ENCODE results near the gene GSN. TPM values are rescaled to one million over a fixed set of nuclear protein-coding genes. Genes with fewer than 3 reads are reported as not detected.
"Not testable (repeated sequence)": the region's sequence is repeated elsewhere in the genome, so short reads cannot be mapped to it uniquely, and the experiment has no call there.

Gene GSN
- total RNA-seq, 1 experiment from 2014 or later = 100 TPM

- H3K9me3 Mint-ChIP-seq (ENCODE audit: unreplicated experiment) = no peaks in the 10 kb centered on the region
These were observed 20.7 kb downstream of the GSN start for GRCh38 chr9:121288673-121289025.

GRCh38 chr9:121289026-121289771 lies 21.2 kb downstream of the GSN start:
- POLR2A ChIA-PET = interaction anchor here (0.9 to 1.5 kb wide), 2 partner anchors 21 to 31 kb away, joined by 3 read pairs; partner anchors contain the start of gene GSN
- CTCF ChIA-PET = interaction anchor here (0.5 to 1.3 kb wide), 3 partner anchors 11 to 87 kb away, joined by 3 to 11 read pairs (median 5); partner anchors contain the start of gene GSN
- H3K9me3 Mint-ChIP-seq (ENCODE audit: unreplicated experiment) = no peaks in the 10 kb centered on the region
- H3K36me3 Mint-ChIP-seq (ENCODE audit: insufficient read depth, unreplicated experiment) = peaks cover 7% of the 10 kb centered on the region
- TF ChIP-seq, protein P1, sequence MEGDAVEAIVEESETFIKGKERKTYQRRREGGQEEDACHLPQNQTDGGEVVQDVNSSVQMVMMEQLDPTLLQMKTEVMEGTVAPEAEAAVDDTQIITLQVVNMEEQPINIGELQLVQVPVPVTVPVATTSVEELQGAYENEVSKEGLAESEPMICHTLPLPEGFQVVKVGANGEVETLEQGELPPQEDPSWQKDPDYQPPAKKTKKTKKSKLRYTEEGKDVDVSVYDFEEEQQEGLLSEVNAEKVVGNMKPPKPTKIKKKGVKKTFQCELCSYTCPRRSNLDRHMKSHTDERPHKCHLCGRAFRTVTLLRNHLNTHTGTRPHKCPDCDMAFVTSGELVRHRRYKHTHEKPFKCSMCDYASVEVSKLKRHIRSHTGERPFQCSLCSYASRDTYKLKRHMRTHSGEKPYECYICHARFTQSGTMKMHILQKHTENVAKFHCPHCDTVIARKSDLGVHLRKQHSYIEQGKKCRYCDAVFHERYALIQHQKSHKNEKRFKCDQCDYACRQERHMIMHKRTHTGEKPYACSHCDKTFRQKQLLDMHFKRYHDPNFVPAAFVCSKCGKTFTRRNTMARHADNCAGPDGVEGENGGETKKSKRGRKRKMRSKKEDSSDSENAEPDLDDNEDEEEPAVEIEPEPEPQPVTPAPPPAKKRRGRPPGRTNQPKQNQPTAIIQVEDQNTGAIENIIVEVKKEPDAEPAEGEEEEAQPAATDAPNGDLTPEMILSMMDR (IDR thresholded peaks at IDR 0.05; ENCODE audit: insufficient read depth in 1 of 2, low read depth in 1 of 2, low read length in 1 of 2, severe bottlenecking in 1 of 2, unreplicated experiment in 1 of 2) = no peak
- Histone ChIP-seq H3K27me3 (replicated peaks; ENCODE audit: control insufficient read depth, insufficient read depth, low read length) (no peaks in the 10 kb centered on the region), H3K36me3 (ENCODE audit: control insufficient read depth, insufficient read depth, low read length) (peaks cover 1% of the 10 kb centered on the region; the same call in 1 of the 2 replicates), H3K4me3 (ENCODE audit: low read depth, low read length) (no peak overlapping the region), H3K4me1 (peaks cover 48% of the 10 kb centered on the region), H3K9me3 (no peaks in the 10 kb centered on the region)
- peaks cover 39% of the 10 kb centered on the region for H3K4me1 Mint-ChIP-seq (ENCODE audit: low read depth, unreplicated experiment)
- intact Hi-C loops (cut with micrococcal nuclease; ENCODE audit: unreplicated experiment) = loop anchor here (1.0 kb wide), 1 partner anchor 9 kb away; no protein-coding TSS in a partner anchor
- H3K4me3 Mint-ChIP-seq (ENCODE audit: unreplicated experiment) = peak overlapping the region; percentile 28
- no peaks in the 10 kb centered on the region for H3K27me3 Mint-ChIP-seq (ENCODE audit: insufficient read depth, unreplicated experiment)
- H3K27ac Mint-ChIP-seq (ENCODE audit: unreplicated experiment) = peak overlapping the region; percentile 99
- BruUV-seq (replicated peaks) = no TSS peak
- peak; percentile 73 to 86 for DNase-seq

More at GRCh38 chr9:121288673-121289025, 20.7 kb downstream of the GSN start:
- CTCF ChIA-PET = interaction anchor here (0.5 to 1.3 kb wide), 3 partner anchors 10 to 87 kb away, joined by 3 to 11 read pairs (median 5); partner anchors contain the start of gene GSN
- no TSS peak for BruUV-seq (replicated peaks)
- Histone ChIP-seq H3K36me3 (ENCODE audit: control insufficient read depth, insufficient read depth, low read length) (peaks cover 1% of the 10 kb centered on the region; the same call in 1 of the 2 replicates), H3K4me3 (ENCODE audit: low read depth, low read length) (no peak overlapping the region), H3K9me3 (no peaks in the 10 kb centered on the region), H3K27me3 (replicated peaks; ENCODE audit: control insufficient read depth, insufficient read depth, low read length) (no peaks in the 10 kb centered on the region), H3K4me1 (peaks cover 48% of the 10 kb centered on the region)
- DNase-seq = no peak
- peaks cover 7% of the 10 kb centered on the region for H3K36me3 Mint-ChIP-seq (ENCODE audit: insufficient read depth, unreplicated experiment)
- intact Hi-C loops (cut with micrococcal nuclease; ENCODE audit: unreplicated experiment) = loop anchor here (1.0 kb wide), 1 partner anchor 10 kb away; no protein-coding TSS in a partner anchor
- TF ChIP-seq, protein P1 (IDR thresholded peaks at IDR 0.05; ENCODE audit: insufficient read depth in 1 of 2, low read depth in 1 of 2, low read length in 1 of 2, severe bottlenecking in 1 of 2, unreplicated experiment in 1 of 2) = no peak
- H3K4me3 Mint-ChIP-seq (ENCODE audit: unreplicated experiment) = peak overlapping the region; percentile 28
- no peaks in the 10 kb centered on the region for H3K27me3 Mint-ChIP-seq (ENCODE audit: insufficient read depth, unreplicated experiment)
- H3K4me1 Mint-ChIP-seq (ENCODE audit: low read depth, unreplicated experiment) = peaks cover 45% of the 10 kb centered on the region
- POLR2A ChIA-PET = interaction anchor here (0.6 to 1.5 kb wide), 3 partner anchors 20 to 526 kb away, joined by 3 read pairs; partner anchors contain the start of gene GSN
- H3K27ac Mint-ChIP-seq (ENCODE audit: unreplicated experiment) = peak overlapping the region; percentile 99

DNA sequence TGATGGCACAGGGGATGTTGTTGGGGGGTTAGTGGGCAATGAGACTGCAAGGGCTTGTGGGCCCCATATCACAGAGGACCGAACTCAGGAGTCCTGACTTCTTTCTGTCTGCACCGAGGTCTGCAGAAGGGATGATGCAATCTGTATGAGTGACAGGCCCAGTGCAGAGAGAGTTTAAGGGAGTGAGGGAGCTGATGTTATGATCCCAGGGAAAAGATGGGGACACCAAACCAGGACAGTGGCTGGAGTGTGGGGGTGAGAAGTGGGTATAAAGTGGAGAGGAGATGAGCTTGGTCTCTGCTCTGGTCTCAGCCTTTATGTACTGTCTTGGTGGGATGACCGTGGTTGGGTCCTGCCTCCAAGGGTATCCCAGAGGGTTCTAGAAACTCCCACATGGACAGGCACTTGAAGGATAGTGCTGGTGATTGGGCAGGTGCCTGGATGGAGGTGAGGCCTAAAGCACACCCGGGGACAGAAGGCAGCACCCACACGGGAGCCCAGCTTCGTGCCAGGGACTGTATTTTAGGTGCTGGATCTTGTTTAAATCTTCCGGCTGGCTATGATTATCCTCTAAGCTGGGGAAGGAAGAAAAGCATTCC lies 21.9 kb downstream of the GSN start:
- TF ChIP-seq, protein P1 (IDR thresholded peaks at IDR 0.05; ENCODE audit: insufficient read depth in 1 of 2, low read depth in 1 of 2, low read length in 1 of 2, severe bottlenecking in 1 of 2, unreplicated experiment in 1 of 2) = no peak
- no peaks in the 10 kb centered on the region for H3K27me3 Mint-ChIP-seq (ENCODE audit: insufficient read depth, unreplicated experiment)
- H3K4me3 ChIP-seq (ENCODE audit: low read depth, low read length) = no peak overlapping the region
- peak in 1 of 2 experiments; percentile 14 for DNase-seq
- H3K4me1 Mint-ChIP-seq (ENCODE audit: low read depth, unreplicated experiment) = peaks cover 34% of the 10 kb centered on the region
- H3K36me3 Mint-ChIP-seq (ENCODE audit: insufficient read depth, unreplicated experiment) = peaks cover 7% of the 10 kb centered on the region
- H3K27ac Mint-ChIP-seq (ENCODE audit: unreplicated experiment) = peak overlapping the region; percentile 99
- BruUV-seq (replicated peaks) = no TSS peak
- H3K4me3 Mint-ChIP-seq (ENCODE audit: unreplicated experiment) = peak overlapping the region; percentile 28
- no peaks in the 10 kb centered on the region for H3K9me3 ChIP-seq
- no peaks in the 10 kb centered on the region for H3K27me3 ChIP-seq (replicated peaks; ENCODE audit: control insufficient read depth, insufficient read depth, low read length)
- ChIA-PET CTCF (interaction anchor here (1.1 to 1.3 kb wide), 2 partner anchors 12 to 22 kb away, joined by 5 to 11 read pairs; partner anchors contain the start of gene GSN), POLR2A (interaction anchor here (0.6 to 1.5 kb wide), 3 partner anchors 9 to 30 kb away, joined by 3 to 4 read pairs (median 3); partner anchors contain the start of gene GSN)
- intact Hi-C loops (cut with micrococcal nuclease; ENCODE audit: unreplicated experiment) = loop anchor here (1.0 kb wide), 1 partner anchor 8 kb away; no protein-coding TSS in a partner anchor
- H3K36me3 ChIP-seq (ENCODE audit: control insufficient read depth, insufficient read depth, low read length) = no peaks in the 10 kb centered on the region; the same call in 1 of the 2 replicates
- H3K9me3 Mint-ChIP-seq (ENCODE audit: unreplicated experiment) = no peaks in the 10 kb centered on the region
- H3K4me1 ChIP-seq = peaks cover 47% of the 10 kb centered on the region

DNA sequence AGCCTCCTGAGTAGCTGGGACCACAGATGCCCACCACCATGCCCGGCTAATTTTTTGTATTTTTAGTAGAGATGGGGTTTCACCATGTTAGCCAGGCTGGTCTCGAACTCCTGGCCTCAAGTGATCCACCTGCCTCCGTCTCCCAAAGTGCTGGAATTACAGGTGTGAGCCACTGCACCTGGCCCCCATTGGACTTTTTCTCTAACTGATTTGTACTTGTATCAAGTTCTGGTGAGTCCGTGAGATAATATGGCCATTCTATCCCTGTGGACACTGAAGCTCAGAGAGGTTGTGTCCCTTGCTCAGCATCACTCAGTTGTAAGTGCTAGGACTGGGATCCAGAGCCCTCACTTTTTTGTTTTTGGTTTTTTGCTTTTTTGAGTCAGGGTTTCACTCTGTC lies 23.6 kb downstream of the GSN start:
- BruUV-seq (replicated peaks); POLR2A ChIA-PET; H3K27ac Mint-ChIP-seq (ENCODE audit: unreplicated experiment); intact Hi-C loops (cut with micrococcal nuclease; ENCODE audit: unreplicated experiment); H3K4me3 Mint-ChIP-seq (ENCODE audit: unreplicated experiment); H3K27me3 ChIP-seq (replicated peaks; ENCODE audit: control insufficient read depth, insufficient read depth, low read length); DNase-seq; H3K9me3 ChIP-seq; H3K36me3 Mint-ChIP-seq (ENCODE audit: insufficient read depth, unreplicated experiment); H3K36me3 ChIP-seq (ENCODE audit: control insufficient read depth, insufficient read depth, low read length); H3K4me3 ChIP-seq (ENCODE audit: low read depth, low read length); H3K27me3 Mint-ChIP-seq (ENCODE audit: insufficient read depth, unreplicated experiment); H3K9me3 Mint-ChIP-seq (ENCODE audit: unreplicated experiment); CTCF ChIA-PET: not testable (repeated sequence)
- H3K4me1 Mint-ChIP-seq (ENCODE audit: low read depth, unreplicated experiment) = peaks cover 35% of the 10 kb centered on the region
- H3K4me1 ChIP-seq = peaks cover 38% of the 10 kb centered on the region
